HG02610 (cell line): ENCODE results near the gene ODAD4.

Experiments used
- ATAC-seq: cut with Tn5 transposase; IDR thresholded peaks from one replicate; pipeline ENCODE4 v1.9.1; 2021; ENCODE audit warnings: mild to moderate bottlenecking, moderate library complexity; ENCODE audit not compliant: unreplicated experiment

ODAD4 gene

GRCh38 chr17:41970901-41971331, 40.5 kb downstream of the ODAD4 start:
- ATAC-seq: no peak

GRCh38 chr17:41971721-41972523, 41.5 kb downstream of the ODAD4 start:
- no peak for ATAC-seq

- no peak for ATAC-seq
These were observed 42.4 kb downstream of the ODAD4 start for GRCh38 chr17:41972571-41973407.

GRCh38 chr17:41973408-41973811, 43.0 kb downstream of the ODAD4 start:
- no peak for ATAC-seq

- no peak for ATAC-seq
These were observed 43.6 kb downstream of the ODAD4 start for GRCh38 chr17:41974031-41974430.

GRCh38 chr17:41974658-41975057, 44.2 kb downstream of the ODAD4 start:
- ATAC-seq: no peak

- no peak for ATAC-seq
These were observed 45.0 kb downstream of the ODAD4 start for GRCh38 chr17:41975099-41976083.

- no peak for ATAC-seq
These were observed 45.8 kb downstream of the ODAD4 start for GRCh38 chr17:41976142-41976768.

- no peak for ATAC-seq
These were observed 47.6 kb downstream of the ODAD4 start for GRCh38 chr17:41977991-41978390.

- no peak for ATAC-seq
These were observed 51.8 kb downstream of the ODAD4 start for GRCh38 chr17:41982026-41982760.

- no peak for ATAC-seq
These were observed 54.0 kb downstream of the ODAD4 start for GRCh38 chr17:41984454-41984853.

GRCh38 chr17:41985919-41986318, 55.5 kb downstream of the ODAD4 start:
- ATAC-seq: no peak

- no peak for ATAC-seq
These were observed 56.2 kb downstream of the ODAD4 start for GRCh38 chr17:41986634-41987033.

GRCh38 chr17:41987642-41988041, 57.2 kb downstream of the ODAD4 start:
- ATAC-seq: no peak

GRCh38 chr17:41988418-41988817, 58.0 kb downstream of the ODAD4 start:
- no peak for ATAC-seq

GRCh38 chr17:41989702-41990419, 59.4 kb downstream of the ODAD4 start:
- no peak for ATAC-seq

GRCh38 chr17:41992576-41992975, 62.2 kb downstream of the ODAD4 start:
- no peak for ATAC-seq

- no peak for ATAC-seq
These were observed 66.4 kb downstream of the ODAD4 start for GRCh38 chr17:41996855-41997164.

GRCh38 chr17:41998497-41998896, 68.1 kb downstream of the ODAD4 start:
- no peak for ATAC-seq
